Measurements from ENCODE around the gene FAM149A.

The FAM149A gene

DNA sequence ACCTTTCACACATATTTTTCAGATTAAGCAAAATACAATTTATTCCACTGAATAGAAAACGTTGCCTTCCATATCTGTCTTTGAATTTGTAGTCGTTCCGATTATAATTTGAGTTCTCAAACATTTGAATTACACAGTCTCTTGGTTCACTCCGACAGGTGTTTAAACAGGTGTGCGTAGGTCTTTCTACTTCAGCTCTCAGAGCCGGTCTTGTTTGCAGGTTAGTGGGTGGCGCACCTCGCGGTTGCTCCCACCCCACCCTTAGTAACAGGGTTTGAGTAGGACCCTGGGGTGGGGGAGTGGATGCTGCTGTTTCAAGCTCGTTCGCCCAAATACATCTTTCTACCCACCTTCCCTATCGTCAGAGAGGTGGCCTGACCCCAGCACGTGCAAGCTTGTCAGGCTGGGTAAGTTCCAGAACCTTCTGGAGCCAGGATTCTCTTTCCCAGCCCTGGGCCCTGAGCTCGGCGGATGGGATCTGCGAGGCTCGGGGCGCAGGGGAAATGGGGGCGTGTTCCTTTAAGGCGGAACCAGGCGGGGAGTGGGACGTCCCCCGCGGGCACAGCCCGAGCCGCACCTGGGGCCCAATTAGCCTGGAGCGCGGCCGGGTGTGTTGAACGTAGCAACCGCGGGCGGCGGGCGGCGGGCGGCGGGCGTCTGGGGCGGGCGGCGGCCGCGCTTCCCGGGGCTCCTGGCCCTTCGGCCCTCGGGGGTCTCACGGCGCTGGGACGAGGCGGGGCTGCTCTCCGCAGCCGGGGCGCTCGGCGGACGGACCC lies at the start of gene FAM149A:
Gene FAM149A (plus strand): TSS at position 591 of the 776 bp plus-strand sequence.
- DNase-seq: peak; percentile 12

DNA sequence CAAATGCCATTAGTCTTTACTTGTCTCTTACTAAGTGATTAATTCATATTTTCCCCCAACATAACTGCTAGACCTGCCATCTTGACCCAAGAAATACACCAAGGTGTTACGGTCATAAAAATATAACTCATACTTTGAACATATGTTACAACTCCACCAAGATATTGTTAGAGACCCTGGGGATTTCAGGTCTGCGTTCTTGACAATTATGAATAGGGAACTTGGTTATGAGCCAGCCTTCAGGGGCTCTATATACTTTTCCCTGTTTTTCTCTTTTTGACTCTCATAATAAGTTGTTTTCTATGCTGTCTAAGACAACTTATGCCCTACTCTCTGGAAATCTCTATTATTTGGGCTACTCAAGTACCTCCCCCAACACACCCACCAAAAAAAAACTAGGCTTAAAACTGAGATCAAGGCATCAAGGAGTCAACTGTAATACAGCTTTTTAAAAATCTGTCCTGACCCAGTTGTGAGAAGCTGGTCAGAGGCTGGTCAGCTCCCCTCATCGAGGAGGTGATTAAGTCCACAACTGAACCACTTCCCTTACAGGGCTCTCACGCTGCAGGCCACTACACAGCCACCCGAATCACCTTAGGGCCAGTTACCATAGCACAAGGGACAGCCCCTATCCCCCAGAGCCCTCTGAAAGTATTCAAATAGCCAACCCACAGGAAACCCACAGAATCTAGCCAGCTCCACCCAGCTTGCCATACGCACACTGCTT lies 46.1 kb upstream of the FAM149A start:
- no peak for DNase-seq

DNA sequence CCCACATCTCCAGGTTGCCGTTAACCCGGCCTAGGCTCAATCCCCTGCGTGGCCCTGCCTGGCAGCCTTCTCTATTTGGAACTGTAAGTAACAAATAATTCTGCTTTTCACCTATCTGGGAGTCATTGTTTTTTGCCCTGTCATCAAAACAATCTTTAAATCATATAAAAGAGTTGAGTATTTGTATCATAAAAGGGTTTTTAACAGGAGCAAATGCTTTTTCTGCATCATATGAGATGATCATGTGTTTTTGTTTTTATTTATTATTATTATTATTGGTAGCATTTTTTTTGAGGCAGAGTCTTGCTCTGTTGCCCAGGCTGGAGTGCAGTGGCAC lies 45.6 kb upstream of the FAM149A start:
- no peak for DNase-seq

DNA sequence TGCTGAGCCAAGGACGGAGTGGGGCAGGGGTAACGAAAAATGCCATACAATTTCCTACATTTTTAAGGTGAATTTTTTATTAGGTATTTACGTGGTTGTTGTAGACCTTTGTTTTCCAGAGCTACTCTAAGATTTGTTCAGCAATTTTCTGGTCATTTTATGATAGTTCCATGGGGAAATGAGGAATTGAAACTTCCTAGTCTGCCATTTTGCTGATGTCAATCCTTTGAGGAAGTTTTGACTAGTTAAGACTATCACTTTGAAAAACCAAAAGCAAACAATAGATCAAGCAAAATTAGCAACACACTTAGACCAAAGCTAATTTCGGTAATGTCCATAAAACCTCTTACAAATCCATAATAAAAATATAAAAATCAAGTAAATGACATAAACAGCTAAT lies 42.6 kb upstream of the FAM149A start:
- DNase-seq: no peak

DNA sequence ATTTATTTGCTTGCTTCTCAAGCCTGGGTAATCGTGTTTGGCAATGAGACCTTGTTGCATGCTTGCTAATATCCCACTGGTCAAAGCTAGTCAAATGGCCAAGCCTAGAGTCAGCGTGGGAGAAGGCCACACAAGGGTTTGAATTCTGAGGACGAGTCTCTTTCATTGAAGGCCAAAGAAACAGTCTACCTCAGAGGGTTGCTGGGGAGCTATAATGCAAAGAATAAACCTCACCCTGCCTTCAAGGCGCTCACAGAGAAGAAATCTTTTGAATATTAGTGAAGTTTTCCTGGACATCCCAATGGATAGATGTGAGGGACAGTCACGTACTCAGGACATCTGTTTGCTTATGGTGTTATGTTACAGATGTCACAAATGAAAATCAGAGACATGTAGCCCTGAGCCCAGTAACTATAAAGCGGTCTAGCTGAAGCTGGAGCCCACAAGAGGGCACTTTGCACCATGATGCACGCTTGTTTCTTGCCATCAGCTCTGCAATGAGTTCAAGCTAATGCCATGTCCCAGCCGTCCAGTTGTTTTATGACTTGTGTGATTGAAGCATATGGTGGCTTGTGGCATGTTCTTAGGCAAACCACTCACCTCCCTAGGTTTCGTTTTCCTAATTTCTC lies 36.6 kb upstream of the FAM149A start:
- peak; percentile 7 for DNase-seq

DNA sequence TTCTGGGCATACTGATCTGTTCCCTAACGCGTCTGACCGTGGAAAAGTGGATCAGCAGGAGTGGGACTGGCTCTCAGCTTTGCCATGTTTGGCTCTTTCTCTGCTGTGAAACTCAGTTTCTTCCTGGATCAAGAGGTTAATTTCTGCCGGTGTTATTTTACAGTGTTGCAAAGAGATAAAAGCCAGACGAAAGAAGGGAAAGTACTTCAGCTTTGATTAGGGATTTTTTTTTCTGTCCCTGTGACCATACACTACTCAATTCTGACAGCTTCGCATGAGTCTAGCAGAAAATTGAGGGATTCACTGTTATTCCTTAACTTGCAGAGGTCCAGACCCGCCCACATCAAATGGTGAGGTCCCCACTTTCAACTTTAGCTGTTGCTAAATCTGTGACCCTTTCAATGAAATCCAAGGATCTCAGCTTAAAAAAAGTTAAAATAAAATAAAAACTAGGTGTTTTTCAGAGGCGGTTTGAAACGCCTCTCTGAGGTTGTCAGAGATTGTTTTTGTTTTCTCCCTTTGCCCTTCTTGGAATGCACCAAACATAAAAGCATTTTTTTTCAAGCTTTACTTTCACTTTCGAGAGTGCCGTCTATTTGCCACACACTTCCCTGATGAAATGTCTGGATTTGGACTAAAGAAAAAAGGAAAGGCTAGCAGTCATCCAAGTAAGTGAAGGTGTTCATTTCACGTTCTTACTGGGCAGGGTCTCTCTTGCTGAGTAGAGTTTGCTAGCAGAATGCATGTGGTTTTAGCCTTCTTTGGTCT lies 35.7 kb upstream of the FAM149A start, which contains the start of gene TLR3:
Gene TLR3 (plus strand): TSS at position 576 of the 768 bp plus-strand sequence. CDS start 7,464 bp downstream, outside the sequence.
- no peak for DNase-seq

DNA sequence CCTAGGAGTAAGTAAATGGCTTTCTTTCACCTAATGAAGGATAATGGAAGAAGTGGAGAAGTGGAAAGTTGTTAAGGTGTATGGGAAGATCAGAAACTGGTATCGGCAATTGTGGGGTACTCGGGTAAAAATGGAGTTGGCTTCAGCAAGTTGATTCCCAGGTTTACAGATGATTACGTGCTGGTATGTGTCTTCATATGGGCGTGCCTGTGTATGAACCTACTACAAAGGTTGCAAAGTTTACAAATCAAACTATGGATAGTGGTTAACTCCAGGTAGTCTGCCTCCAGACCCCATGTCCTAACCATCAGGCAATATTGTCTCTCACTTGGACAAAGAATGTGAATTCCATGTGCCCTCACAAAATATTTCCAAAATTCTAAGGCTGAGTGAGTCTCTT lies 34.8 kb upstream of the FAM149A start:
- DNase-seq: no peak

DNA sequence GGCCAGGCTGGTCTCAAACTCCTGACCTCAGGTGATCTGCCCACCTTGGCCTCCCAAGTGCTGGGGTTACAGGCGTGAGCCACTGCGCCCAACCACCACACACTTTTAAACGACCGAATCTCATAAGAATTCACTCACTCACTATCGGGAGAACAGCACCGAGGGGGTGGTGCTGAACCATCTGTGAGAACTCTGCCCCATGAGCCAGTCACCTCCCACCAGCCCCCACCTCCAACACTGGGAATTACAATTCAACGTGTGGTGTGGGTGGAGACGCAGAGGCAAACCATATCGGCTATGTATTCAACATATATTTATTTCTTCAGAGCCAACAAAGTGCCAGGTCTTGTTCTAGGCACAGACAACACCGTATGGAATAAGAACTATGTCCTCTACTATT lies 32.0 kb upstream of the FAM149A start:
- no peak for DNase-seq

DNA sequence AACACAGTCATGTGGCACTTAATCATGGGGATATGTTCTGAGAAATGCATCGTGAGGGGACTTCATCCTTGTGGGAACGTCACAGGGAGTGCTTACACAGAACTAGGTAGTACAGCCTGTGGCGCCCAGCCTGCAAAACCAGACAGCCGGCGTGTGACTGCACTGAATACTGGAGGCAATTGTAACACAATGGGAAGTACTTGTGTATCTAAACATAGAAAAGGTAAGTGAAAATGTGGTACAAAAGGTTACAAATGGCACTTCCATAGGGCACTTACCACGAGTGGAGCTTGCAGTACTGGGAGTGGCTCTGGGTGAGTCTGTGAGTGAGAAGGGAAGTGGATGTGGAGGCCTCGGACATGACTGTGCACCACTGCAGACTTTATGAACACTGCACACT lies 30.3 kb upstream of the FAM149A start:
- no peak for DNase-seq

DNA sequence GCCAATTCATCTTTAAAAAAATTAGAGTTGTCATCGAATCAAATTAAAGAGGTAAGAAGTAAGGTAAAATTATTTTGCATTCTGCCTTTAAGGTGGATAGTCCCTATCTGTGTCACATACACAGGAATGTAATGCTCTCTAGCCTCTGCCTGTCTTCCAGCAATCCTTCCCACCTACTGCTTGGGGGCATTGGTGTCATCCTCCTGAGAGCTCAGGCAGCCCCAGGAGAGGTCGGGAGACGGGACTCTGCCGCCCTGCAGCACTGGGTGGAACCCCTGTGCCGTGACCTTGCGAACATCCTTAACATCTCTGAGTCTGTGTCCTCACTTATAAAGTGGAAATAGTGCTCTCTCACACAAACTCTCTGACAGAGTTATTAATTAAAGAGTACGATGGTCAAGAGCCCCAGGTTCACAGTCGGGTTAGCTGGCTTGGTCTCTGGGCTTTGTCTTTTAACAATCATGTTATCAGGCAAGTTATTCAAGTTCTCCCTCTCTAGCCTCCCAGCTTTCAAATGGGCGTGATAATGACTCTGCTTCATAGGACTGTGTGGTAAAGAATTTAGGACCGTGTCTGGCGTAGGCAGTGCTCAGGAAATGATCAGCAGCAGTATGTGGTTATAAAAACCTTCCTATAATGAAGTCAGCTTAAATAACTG lies 25.4 kb upstream of the FAM149A start:
- no peak for DNase-seq

DNA sequence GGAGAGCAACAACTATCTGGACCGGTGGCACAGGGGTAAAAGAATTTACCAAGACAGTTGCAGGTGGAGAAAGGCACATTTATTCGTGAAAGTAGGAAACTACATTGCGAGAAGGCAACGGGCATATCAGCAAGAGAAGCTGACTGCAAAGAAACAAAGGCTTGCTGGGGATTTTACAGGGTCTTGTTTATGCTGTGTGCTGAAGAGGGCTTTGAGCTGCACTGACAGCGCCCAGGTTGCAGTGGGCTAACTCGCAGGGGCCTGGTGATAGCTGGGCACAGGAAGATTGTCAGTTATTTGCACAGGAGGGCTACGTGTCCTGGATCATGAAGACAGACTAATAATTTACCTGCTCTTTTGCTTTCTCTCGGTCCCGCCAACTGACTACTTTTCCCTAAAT lies 24.8 kb upstream of the FAM149A start:
- DNase-seq: no peak

DNA sequence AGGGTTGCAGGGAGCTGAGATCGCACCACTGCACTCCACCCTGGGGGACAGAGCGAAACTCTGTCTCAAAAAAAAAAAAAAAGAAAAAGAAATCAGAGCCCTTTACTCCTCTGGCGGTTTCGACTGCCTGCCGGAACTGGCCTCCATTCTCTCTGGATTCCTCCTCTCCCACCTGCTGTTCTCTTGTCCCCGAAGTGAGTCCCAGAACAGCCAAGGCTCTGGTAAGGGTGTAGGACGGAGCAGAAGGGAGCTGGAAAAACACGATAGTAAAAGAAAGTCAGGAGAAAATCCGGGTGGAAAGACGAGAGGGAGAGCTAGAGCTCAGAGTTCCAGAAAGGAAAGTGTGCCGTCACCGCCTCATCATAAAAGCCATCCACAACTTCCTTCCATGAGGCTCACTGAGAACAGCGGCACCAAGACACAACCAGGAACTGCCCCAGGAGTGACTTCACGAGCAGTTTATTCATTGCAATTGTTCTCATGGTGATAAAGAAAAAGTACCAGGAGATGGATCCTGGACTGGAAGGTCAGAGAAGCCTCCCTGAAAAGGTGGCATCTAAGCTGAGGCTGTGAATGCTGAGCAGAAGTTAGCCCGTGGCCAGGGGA lies 23.2 kb upstream of the FAM149A start:
- no peak for DNase-seq

DNA sequence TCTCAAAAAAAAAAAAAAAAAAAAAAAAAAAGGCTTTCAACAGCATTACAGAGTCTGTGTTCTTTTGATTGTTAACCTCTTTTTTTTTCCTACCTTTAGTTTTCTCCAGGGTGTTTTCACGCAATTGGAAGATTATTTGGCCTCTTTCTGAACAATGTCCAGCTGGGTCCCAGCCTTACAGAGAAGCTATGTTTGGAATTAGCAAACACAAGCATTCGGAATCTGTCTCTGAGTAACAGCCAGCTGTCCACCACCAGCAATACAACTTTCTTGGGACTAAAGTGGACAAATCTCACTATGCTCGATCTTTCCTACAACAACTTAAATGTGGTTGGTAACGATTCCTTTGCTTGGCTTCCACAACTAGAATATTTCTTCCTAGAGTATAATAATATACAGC lies 22.3 kb upstream of the FAM149A start:
- DNase-seq: no peak

DNA sequence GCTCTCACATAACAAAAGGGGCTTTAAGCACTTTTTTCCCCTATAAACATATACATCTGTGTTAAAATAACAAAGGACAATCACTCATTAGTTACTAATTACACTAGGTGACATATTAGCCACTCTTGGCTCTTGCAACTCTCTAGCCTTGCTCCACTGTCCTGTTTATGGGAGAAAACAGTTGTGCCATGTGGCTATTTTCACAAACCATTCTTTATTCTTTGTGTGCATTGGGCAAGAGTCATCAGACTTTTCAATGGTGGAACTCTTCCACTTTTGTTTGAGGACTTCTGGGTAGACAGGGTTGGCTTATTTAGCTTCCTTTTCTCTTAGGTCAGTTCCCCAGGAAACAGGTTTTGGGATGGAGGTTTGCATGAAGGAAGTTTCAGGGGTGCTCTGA lies 16.0 kb upstream of the FAM149A start:
- no peak for DNase-seq

DNA sequence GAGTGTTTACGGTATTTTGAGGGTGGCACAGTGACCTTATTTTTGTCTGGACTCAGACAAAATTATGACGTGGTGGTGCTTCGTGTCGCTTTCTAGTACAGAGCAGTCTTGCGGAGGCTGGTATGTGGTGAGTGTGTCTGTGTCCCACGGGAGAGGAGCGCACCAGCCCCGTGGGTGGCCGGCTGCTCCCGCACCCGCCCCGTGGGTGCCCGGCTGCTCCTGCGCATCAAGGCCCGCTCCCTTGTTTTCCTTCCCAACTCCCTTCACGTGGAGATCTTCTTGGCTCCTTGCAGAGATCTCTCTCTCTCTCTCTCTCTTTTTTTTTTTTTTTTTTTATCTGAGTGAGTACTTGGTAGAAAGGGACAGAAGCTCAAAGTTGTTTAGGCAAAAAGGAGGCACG lies 12.2 kb upstream of the FAM149A start:
- no peak for DNase-seq

DNA sequence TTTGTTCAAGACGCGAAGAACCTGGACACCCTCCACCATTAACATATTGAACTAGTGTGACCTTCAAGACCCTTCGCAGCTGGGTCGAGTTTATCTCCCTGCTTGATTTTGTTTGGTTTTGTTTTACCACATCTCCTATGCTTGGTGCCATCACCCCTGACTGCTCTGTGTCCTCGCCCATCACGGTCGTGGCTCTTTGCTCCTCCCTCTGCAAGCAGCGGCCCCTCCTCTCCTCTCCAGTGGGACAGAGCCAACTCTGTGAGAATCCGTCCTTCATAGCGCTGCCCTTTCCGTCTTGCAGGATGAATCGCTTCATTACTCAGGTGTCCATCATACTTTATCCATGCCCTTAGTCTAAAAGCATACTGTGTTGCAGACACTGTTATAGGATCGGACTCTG lies 9.1 kb upstream of the FAM149A start:
- no peak for DNase-seq

DNA sequence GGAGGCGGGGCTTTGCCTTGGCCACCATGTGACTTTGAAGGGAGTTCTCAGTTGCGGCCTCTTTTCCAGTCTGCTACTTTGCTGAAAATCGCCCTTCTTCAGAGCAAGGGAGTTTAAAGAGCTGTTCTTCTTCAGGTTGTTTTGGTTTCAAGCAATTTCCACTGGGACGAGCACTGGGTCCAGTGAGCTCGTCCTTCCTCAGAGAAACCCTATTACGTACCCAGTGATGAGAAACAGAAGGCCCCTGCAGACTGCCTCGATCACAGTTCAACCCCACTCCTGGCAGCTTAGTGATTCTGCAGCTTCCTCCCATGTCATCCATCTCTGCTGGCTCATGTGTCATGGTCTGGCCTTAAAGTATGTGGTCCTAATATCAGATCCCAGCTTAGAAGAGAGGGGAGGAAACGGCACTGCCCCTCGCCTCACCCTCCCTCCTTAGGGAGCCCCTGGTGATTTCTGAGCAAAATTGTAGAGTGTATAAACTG lies 7.8 kb upstream of the FAM149A start:
- no peak for DNase-seq

DNA sequence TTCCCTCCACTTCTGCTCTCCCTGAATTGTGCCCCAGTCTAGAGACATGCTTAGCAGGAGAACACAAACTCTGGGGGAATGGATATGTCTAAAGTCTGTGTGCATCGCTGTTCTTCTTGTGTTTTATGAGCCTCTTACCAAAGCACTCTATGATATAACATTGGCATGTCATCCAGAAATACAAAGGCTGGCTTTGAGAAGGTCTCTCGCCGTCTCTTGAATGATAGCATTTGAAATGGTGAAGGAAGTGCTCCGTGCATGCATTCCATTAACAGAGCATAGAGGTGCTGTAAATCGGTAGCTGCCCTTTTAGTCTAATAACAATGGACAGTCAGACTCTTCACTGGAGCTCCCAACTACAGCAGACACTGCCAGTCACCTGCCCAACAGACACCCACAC lies 7.1 kb upstream of the FAM149A start:
- DNase-seq: no peak

DNA sequence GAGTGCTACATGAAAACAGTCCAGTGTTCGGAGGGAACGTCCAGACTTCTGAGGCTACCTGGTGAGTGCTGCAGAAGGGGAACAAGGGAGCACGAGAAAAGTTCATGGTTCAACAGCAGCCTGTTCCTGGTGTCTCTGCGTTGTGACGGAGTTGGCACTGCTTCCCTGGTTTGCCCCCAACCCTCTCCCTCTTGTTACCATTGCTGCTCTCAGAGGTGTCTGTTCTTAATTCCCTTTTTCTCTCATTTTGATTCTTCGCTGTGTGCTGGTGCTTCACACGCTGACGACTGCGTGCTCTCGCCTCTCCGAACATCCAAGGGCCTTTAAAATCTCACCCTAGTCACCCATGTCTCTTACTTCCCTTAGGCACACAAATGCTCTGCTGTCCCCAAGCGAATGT lies 1.6 kb upstream of the FAM149A start:
- DNase-seq: no peak

DNA sequence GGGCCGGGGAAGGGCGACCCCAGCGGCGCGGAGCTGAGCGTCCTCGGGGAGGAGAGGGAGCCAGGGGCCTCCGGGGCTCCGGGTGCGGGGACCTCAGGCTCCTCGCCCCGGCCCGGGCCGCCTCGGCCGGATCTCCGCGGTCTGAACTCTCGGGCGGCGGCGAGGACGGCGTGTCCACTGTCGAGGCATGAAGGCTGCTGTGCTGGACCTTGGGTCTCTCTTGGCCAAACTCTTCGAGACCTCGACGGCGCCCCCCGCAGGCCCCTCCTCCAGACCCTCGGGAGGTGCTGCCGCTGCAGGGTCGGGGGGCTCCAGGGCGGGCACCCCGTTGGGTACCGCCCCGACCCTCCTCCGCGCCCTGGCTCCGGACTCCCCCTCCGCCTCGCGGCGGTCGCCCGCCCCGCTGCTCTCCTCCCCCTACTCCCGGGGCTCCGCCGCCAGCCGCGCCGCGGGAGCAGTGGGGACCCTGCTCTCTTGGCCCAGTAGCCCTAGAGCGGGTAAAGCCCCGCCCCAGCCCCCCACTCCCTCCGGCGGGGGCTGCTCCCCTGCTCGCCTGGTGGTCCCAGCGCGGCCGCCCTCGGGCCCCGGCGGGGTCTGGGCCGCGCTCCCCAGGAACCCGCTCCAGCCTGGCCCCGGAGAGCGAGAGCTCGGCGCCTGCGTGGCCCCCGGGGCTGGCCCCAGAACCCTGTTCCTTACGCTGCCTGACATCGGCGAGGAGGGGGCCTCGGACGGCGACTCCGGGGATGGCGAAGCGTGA lies 564 bp downstream of the FAM149A start:
- DNase-seq: no peak

DNA sequence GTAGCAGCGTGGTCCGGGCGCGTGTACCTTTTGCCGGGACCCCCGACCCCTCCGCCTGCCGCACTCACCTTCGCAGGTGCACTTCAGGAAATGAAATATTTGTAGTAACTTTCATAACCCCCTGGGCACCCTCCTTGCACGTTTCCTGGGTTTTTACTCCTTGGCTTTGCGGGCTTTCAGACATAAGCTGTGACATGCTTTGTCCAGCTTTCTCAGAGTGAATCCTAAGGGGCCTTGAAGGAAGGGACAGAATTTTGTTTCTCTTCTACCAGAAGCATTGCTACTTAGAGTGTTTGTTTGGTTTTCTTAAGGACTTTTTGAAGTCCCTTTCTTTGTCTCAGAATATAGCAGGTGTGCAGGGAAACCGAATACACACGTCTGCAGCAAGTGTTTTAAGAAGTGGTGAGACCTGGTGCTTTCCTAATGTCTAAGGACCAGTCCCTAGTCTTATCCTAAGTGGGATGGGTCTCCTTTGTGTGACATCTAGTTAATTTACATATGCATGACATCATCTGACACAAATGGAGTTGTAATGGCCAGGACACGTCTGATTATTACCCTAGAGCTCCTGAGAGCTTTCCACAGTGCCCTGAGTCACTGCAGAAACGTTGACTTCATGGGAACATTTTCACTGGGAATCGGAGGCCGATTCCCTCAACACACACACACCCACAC lies 1.3 kb downstream of the FAM149A start:
- DNase-seq: no peak

Measured in NCI-H510A (cell line).